HTERT RPE-1 (cell line): ENCODE data around the gene HARS1.
"Not testable (repeated sequence)": the region's sequence is repeated elsewhere in the genome, so short reads cannot be mapped to it uniquely, and the experiment has no call there.

Source experiments
- in situ Hi-C: fragments of 300-500 bp; cut with MboI; formaldehyde crosslinking; loops from 4 replicates; pipeline ENCODE4 v1.14.3; 2020; ENCODE audit warnings: low sequenced_read_pairs

Gene HARS1, protein sequence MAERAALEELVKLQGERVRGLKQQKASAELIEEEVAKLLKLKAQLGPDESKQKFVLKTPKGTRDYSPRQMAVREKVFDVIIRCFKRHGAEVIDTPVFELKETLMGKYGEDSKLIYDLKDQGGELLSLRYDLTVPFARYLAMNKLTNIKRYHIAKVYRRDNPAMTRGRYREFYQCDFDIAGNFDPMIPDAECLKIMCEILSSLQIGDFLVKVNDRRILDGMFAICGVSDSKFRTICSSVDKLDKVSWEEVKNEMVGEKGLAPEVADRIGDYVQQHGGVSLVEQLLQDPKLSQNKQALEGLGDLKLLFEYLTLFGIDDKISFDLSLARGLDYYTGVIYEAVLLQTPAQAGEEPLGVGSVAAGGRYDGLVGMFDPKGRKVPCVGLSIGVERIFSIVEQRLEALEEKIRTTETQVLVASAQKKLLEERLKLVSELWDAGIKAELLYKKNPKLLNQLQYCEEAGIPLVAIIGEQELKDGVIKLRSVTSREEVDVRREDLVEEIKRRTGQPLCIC

DNA sequence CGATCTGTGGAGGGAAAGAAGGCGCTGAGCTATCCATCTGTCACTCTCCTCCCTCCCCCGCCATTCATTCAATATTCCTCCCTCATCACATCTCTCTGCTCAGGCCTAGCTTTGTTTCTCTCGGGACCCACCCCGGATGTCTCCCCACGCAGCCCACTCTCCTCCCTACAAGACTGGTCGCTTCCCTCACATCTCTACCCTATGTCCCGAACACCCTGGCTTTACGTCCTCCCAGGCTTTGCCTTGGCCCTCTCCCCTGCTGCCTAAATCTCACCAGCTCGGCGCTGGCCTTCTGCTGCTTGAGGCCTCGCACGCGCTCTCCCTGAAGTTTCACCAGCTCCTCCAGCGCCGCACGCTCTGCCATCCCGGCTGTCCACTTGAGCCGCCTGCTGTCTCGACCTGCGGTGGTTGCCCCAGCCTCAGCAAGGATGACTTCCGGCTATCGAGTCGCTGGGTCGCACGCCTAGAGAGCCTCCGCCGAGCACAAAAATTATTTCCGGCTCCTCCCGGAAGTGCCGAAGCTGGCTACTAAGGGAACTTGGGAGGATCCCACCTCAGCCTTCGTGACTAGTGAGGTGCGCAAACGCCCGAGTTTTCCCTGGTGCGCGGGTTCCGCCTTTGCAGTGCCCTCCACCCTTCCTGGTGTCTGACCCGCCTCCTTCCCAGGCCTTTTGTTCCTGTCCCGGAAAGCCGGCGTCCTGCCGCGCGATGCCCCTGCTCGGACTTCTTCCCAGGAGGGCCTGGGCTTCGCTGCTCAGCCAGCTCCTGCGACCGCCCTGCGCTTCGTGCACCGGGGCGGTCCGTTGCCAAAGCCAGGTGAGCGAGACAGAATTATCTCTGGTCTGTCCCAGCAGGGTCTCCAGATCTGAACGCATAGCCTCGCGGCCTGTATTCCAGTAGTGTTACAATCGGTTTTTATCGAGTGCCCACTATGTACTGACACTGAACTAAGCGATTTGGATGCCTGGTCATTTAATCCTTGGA is at the start of gene HARS1, which contains the start of gene HARS2:
Gene HARS1 (minus strand): TSS at position 430 of the 984 bp plus-strand sequence. CDS start 66 bp downstream, at position 364.
Gene HARS2 (plus strand): TSS at position 515 of the 984 bp plus-strand sequence. CDS start 194 bp downstream, at position 709.
- in situ Hi-C loops: no loop called here

DNA sequence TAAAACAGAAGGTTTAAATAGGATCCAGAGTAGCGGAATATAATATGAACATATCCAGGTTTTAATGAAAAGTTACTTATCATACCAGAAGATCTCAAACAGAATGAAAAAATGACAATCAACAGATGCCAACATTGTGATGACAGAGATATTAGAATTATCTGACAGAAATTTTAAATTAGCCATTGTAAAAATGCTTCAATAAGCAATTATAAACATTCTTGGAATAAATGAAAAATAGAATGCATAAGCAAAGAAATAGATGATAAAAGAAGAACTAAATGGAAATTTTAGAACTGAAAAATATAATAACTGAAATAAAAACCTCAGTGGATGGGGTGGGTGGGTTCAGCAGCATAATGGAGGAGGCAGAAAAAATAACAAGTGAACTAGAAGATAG is 46.3 kb upstream of the HARS1 start:
- in situ Hi-C loops: no loop called here

DNA sequence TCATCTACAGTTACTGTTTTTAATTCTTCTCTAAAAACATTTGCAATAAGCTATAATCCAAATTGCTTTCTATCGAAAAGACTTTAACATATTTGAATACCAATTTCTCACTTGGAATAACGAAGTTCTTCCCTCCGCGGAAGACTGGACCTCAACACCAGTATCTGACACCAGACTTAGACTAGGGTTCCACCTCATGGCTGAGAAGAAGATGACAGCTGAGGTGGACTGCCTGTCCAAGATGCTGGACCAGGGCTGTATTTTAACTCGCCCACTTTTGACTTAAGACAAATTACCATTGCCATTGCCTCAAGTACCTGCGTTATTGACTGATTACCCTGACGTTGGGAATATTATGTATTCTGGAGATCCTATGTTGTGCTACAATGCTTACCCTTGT is 43.2 kb upstream of the HARS1 start:
- in situ Hi-C loops: no loop called here

DNA sequence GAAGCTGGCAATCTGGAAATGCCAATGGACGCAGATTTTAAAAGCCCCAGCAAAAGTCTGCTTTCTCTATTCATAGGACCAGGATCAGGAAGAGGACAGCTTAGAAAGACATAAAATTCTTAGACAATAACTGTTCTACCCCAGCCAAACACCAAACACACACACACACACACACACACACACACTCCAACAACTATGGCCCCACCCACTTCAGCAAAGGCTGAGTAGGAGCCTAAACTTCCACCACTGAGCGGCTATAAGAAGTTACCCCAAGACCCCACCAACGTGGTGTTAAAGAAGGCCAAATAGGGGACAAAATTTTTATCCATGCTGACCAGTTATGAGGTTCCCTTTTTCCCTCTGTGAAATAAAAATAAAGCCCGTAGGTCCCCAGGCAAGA is 41.9 kb upstream of the HARS1 start:
- in situ Hi-C loops: no loop called here

DNA sequence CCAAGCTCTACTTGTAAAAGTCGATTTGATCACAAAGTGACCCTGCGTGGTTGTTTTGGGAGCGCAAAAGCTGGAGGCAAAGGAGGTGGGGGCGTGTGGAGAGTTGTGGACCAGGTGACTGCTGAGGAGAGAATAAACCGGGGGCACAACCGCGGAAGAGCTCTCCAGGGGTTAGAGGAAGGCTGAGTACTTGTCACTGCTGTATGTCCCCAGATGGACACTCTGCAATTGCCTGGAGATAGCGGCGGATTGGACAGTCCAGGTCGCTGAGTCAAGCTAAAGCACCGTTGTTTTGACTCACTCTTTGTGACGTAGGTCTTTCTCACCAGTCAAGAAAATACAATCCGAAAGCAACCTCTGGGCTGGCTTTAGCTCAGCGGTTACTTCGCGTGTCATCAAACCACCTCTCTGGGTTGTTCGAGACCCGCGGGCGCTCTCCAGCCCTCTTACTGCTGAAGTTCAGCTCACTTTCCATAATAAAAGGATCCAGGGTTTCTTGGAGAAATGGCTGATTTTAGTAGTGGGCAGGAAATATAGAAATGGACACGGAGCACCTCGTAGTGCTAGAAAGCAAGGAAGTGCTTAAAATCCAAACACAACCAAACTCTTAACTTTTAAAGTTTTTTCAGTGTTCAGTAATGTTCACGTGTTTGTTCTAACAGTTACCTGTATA is 34.8 kb upstream of the HARS1 start:
- in situ Hi-C loops: no loop called here

DNA sequence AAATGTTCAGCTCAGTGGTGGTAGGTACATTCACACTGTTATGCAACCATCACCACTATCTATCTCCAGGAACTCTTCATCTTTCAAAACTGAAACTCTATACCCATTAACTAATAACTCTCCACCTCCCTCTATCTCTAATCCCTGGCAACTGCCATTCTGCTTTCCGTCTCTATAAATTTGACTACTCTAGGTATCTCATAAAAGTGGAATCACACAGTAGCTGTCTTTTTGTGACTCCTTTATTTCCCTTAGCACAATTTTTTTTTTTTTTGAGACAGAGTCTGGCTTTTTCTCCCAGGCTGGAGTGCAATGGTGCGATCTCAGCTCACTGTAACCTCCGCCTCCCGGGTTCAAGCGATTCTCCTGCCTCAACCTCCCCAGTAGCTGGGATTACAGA is 30.2 kb upstream of the HARS1 start:
- in situ Hi-C loops: not testable (repeated sequence)

DNA sequence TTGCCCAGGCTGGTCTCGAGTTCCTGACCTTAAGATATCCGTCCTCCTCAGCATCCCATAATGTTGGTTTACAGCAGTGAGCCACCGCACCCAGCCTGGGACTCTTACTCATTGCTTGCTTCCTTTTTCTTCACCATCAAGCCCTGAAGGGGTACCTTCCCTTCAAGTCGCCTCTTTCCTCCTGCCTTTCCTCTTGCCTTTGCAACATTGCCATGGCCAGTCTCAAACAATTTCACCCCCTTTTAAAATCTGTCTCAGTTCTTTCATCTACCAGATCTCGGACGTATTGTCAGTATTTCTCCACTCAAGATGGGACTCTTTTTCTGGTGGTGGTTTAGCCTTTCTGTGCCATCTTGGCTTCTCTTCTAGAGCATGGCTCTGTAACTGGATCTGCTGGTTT is 29.6 kb upstream of the HARS1 start:
- in situ Hi-C loops: not testable (repeated sequence)

DNA sequence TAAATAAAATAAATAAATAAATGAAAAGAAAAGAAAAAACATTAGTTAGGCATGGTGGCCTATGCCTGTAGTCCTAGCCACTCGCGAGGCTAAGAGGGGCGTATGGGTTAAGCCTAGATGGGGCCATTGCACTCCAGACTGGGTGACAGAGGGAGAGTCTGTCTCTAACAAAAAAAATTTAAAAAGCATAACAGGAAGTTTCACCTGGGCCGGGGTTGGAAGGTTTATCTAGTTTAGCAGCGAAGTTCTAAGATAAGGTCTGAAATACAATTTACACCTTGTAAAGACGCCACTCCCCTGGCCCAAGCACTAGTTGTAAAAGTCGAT is 27.1 kb upstream of the HARS1 start:
- in situ Hi-C loops: no loop called here

DNA sequence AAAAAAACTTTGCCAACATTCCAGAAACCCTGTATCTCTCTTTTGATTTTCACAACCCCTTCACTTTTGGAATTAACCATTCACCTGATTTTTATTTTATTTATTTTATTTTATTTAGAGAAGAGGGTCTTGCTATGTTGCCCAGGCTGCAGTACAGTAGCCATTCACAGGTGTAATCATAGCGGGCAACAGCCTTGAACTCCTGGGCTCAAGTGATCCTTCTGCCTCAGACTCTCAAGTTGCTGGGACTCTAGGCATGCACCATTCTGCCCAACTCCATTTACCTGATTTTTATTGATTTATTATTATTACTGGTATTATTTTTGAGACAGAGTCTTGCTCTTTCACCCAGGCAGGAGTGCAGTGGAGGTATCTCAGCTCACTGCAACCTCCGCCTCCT is 25.1 kb upstream of the HARS1 start:
- in situ Hi-C loops: not testable (repeated sequence)

DNA sequence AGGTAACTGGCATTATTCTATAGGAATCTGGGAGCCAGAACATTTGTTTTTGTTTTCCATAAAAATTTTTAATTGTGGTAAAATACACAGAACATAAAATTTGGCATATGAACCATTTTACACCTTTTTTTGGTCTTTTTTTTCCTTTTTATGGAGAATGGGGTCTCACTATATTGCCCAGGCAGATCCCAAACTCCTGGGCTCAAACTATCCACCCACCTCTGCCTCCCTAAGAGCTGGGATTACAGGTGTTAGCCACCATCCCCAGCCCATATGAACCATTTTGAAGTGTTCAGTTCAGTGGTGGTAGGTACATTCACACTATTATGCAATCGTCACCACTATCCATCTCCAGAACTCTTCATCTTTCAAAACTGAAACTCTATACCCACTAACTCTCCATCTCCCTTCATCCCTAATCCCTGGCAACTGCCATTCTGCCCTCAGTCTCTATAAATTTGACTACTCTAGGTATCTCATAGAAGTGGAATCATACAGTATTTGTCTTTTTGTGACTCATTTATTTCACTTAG is 22.5 kb upstream of the HARS1 start:
- in situ Hi-C loops: no loop called here

DNA sequence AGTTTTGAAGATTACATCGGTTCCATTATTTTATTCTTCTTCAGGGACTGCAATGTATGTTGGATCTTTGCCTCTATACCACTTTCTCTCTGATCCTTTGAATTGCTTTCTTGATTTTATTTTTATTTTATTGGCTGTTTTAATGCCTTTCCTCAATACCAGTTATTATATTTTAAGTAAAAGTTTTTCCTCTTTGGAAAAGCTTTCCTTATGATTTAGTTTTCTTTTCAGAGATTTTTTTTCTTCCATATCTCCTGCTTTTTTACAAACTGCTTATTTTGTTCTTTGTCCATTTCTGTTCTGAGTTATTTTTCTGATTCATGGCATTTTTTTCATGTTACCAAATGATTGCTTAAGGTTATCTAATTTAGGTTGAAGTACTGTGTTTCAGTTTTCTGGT is 20.6 kb upstream of the HARS1 start:
- in situ Hi-C loops: no loop called here

DNA sequence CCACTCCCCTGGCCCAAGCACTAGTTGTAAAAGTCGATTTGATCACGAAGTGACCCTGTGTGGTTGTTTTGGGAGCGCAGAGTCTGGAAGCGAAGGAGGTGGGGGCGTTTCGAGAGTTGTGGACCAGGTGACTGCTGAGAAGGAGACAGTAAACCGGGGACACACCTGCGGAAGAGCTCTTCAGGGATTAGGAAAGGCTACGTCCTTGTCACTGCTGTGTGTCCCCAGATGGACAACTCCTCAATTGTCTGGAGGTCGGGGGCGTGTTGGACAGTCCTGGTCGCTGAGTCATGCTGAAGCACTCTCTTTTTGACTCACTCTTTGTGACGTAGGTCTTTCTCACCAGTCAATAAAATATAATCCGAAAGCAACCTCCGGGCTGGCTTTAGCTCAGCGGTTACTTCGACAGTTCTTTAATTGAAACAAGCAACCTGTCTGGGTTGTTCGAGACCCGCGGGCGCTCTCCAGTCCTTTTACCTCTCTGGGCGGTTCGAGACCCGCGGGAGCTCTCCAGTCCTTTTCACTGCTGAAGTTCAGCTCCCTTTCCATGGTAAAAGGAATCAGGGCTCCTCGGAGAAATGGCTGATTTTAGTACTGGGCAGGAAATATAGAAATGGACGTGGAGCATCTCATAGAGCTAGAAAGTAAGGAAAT is 19.9 kb upstream of the HARS1 start:
- in situ Hi-C loops: no loop called here

DNA sequence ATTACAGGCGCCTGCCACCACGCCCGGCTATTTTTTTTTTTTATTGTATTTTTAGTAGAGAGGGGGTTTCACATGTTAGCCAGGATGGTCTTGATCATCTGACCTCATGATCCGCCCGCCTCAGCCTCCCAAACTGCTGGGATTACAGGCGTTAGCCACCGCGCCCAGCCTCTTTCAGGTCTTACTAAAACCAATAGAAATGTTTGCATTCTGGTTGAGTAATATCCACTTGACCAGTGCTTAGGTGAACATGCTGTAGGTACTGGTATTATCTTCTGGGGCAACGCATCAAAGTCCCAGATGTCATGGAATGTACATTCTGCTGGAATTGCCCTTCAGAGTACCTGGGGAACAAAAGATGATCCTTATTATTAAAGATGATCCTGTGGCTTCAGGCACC is 17.6 kb upstream of the HARS1 start:
- in situ Hi-C loops: not testable (repeated sequence)

DNA sequence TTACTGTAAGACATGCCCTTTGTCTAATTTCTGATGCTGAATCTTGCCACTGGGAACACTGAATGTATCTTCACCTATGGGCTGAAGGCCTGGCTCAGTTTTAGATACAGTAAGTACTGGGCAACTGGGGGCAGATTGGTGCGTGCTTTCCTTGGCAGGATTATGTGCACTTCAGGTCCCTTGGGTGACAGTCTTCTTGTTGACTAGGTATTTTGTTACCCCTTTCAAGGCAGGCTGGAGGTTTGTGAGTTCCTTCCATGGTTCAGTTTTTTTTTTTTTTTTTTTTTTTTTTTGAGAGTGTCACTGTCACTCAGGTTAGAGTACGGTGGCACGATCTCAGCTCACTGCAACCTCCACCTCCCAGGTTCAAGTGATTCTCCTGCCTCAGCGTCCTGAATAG is 16.6 kb upstream of the HARS1 start:
- in situ Hi-C loops: no loop called here

DNA sequence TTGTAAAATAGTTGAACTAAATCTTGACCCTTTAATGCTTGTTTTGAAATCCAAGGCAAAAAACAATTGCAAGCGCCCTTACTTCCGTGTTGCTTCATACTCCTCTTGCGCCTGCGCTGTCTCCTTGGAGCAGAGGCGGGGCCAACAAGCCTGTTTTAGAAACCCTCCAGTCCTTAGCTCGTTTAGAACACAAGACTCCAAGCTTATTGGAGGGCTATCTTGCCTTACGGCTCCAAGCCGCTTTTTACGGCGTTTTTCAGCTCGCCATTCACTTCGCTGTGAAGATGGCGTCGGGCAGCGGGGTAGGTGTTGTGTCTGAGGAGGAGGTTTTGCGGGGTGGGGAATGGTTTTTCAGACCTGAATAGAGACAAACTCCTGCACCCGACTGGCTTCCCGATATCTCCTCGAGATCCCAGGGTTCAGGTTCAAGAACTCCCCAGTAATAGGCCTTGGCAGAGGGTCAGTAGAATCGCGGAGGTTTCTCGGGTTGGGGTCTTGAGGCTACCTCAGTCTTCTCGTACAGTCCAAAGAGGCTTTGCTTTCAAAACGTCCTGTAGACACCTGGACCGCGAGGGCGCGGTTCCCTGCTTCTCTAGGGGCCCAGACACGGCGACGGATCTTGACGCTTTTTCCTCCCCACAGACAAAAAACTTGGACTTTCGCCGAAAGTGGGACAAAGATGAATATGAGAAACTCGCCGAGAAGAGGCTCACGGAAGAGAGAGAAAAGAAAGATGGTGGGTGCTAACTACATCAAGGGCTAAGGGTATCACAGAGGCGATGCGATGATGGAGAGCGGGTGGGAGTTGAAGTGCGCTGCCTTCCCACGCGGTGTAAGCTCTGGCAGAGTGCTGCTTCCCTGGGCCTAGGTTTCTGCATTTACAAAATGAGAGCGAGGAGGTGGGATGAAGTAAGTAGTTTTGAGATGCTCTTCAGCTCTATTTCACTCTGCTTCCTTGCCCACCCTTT is 9.3 kb upstream of the HARS1 start, which contains the start of gene ZMAT2:
Gene ZMAT2 (plus strand): TSS at position 271 of the 968 bp plus-strand sequence. CDS start 14 bp downstream, at position 285.
- in situ Hi-C loops: no loop called here

DNA sequence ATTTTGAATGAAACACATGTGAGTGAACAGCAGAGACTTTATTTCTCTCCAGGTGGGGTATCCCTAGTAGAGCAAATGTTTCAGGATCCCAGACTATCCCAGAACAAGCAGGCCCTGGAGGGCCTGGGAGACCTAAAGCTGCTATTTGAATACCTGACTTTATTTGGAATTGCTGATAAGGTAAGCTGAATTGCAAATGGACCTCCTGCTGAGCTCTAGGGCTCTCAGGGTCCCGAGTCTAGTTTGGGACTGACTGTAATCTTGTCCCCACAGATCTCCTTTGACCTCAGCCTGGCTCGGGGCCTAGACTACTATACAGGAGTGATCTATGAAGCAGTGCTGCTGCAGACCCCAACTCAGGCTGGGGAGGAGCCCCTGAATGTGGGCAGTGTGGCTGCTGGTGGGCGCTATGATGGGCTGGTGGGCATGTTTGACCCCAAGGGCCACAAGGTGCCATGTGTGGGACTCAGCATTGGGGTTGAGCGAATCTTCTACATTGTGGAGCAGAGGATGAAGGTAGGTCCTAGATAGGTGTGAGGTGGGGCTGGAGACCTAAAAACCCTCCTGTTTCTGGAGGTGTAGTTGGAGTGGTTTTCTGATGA is 5.8 kb upstream of the HARS1 start:
- in situ Hi-C loops: no loop called here

DNA sequence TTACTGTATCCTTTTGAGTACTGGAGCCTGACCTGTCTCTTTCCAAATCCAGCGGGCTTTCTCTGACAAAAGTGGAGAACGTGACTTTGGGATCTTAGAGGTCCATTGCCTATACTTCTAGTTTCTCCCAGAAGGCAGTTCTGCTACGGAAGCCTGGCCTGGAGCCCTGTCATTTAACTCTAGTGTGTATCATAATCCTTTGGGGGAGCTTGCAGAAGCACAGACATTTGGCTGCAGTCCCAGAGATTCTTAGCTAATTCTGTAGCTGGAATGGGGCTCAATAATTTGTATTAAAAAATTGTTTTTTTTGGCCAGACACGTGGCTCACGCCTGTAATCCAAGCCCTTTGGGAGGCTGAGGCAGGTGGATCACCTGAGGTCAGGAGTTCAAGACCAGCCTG is 3.1 kb upstream of the HARS1 start:
- in situ Hi-C loops: no loop called here

DNA sequence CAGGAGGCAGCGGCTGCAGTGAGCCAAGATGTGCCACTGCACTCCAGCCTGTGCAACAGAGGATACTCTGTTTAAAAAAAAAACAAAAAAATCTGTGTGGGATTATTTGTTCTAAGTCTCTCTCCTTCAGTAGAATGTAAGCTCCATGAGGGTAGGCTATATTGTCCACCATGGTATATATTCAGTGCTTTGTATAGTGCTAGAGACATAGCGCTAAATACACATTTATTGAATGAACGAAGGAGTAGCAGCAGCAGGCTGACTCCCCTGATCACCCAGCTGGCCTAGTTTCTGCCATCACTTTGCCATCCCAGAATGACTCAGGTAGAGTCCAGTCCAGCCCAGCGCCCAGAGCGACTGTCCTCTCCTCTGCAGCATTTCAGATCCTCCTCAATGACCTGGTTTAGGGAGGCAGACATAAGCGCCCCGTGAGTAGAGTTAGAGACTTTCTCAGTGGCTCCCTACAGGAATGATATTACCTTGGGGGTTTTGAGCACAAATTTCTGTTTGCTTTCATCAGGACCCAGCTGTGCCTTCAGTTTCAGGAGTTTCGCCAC is 716 bp downstream of the HARS1 start:
- in situ Hi-C loops: no loop called here
